SU-DHL-6 (cell line): ENCODE measurements around the gene METTL4.

ENCODE experiments used
- H2AFZ ChIP-seq: fragments of 200-600 bp; sonication (generic); 2 replicates; pipeline ENCODE4 v1.6.1; 2014; ENCODE audit warnings: low read depth, mild to moderate bottlenecking, moderate library complexity, mixed read lengths, antibody characterized with exemption, low read length; ENCODE audit not compliant: severe bottlenecking
- H3F3A ChIP-seq: fragments of 200-600 bp; shearing (Covaris generic); 2 replicates; pipeline ENCODE4 v1.6.0; 2016; ENCODE audit warnings: antibody characterized with exemption, mild to moderate bottlenecking; ENCODE audit not compliant: insufficient read depth
- H3K27ac ChIP-seq: fragments of 200-600 bp; sonication (generic); 2 replicates; pipeline ENCODE4 v1.5.1; 2016; ENCODE audit warnings: low read depth, mild to moderate bottlenecking, low read length, moderate library complexity, mixed read lengths
- H3K27me3 ChIP-seq: fragments of 200-600 bp; sonication (generic), shearing (Covaris generic); 2 replicates; pipeline ENCODE4 v1.6.0; 2014; ENCODE audit warnings: mild to moderate bottlenecking, low read length
- H3K36me3 ChIP-seq: fragments of 200-600 bp; sonication (generic); 2 replicates; pipeline ENCODE4 v1.6.1; 2014; ENCODE audit warnings: mild to moderate bottlenecking, low read length, mixed read lengths
- H3K4me2 ChIP-seq: fragments of 300-600, 200-600 bp; shearing (Covaris generic), sonication (generic); 2 replicates; pipeline ENCODE4 v1.6.0; 2014; ENCODE audit warnings: low read length, low read depth, mild to moderate bottlenecking; ENCODE audit not compliant: poor library complexity, severe bottlenecking
- H3K4me3 ChIP-seq: fragments of 200-600 bp; sonication (generic); 2 replicates; pipeline ENCODE4 v1.5.1; 2014; ENCODE audit warnings: antibody characterized with exemption, low read length, mild to moderate bottlenecking, mixed read lengths; ENCODE audit not compliant: insufficient read depth, poor library complexity, severe bottlenecking
- H3K79me2 ChIP-seq: fragments of 200-600 bp; sonication (generic); 2 replicates; pipeline ENCODE4 v1.6.1; 2014; ENCODE audit warnings: mild to moderate bottlenecking, low read length, moderate library complexity; ENCODE audit not compliant: insufficient read depth
- H3K9ac ChIP-seq: fragments of 200-600 bp; sonication (generic); 2 replicates; pipeline ENCODE4 v1.7.0; 2014; ENCODE audit warnings: mild to moderate bottlenecking, low read length
- H3K9me2 ChIP-seq: fragments of 200-600 bp; sonication (generic); replicated peaks from 2 replicates; pipeline ENCODE4 v1.6.1; 2014; ENCODE audit warnings: low read length; ENCODE audit not compliant: insufficient read depth
- H3K9me3 ChIP-seq: fragments of 200-600 bp; sonication (generic); 2 replicates; pipeline ENCODE4 v1.6.1; 2014; ENCODE audit warnings: low read length, mixed read lengths; ENCODE audit not compliant: insufficient read depth
- H4K20me1 ChIP-seq: fragments of 200-600 bp; sonication (generic); 2 replicates; pipeline ENCODE4 v1.6.1; 2014; ENCODE audit warnings: low read depth, mild to moderate bottlenecking, antibody characterized with exemption, low read length, moderate library complexity, mixed read lengths
- CTCF ChIP-seq: fragments of 200-600 bp; sonication (generic); IDR thresholded peaks from one replicate; pipeline ENCODE4 v1.5.1; 2017; ENCODE audit warnings: antibody characterized with exemption, mild to moderate bottlenecking, low read length, moderate library complexity; ENCODE audit not compliant: insufficient read depth, poor library complexity, severe bottlenecking
- EZH2phosphoT487 ChIP-seq: fragments of 200-600 bp; sonication (generic), shearing (Covaris generic); conservative IDR thresholded peaks from 2 replicates; pipeline ENCODE4 v1.6.1; 2018; ENCODE audit warnings: mild to moderate bottlenecking, antibody characterized with exemption, low read length, moderate library complexity, mixed read lengths

The METTL4 gene

GRCh38 chr18:2534906-2535305 lies 36.4 kb downstream of the METTL4 start:
- Histone ChIP-seq H3K4me3 (no peak overlapping the region), H3K4me2 (no peak overlapping the region), H3K9ac (no peak overlapping the region), H3K9me2 (no peaks in the 10 kb centered on the region), H3K9me3 (no peaks in the 10 kb centered on the region), H3F3A (no peaks in the 10 kb centered on the region), H3K27me3 (no peaks in the 10 kb centered on the region), H4K20me1 (no peaks in the 10 kb centered on the region), H3K36me3 (peaks cover 9% of the 10 kb centered on the region; the same call in 1 of the 2 replicates), H3K79me2 (no peaks in the 10 kb centered on the region), H3K27ac (peak overlapping the region; percentile 22; the same call in 1 of the 2 replicates), H2AFZ (no peak overlapping the region)
- TF ChIP-seq EZH2phosphoT487, result no peak

GRCh38 chr18:2532797-2533196 lies 38.5 kb downstream of the METTL4 start:
- Histone ChIP-seq H3K4me3 (no peak overlapping the region), H3K9me2 (no peaks in the 10 kb centered on the region), H3K79me2 (no peaks in the 10 kb centered on the region), H3K9ac (no peak overlapping the region), H3K4me2 (no peak overlapping the region), H3K27ac (no peak overlapping the region), H3K27me3 (no peaks in the 10 kb centered on the region), H3K9me3 (no peaks in the 10 kb centered on the region), H4K20me1 (no peaks in the 10 kb centered on the region), H3F3A (no peaks in the 10 kb centered on the region), H3K36me3 (peaks cover 5% of the 10 kb centered on the region; the same call in 1 of the 2 replicates), H2AFZ (no peak overlapping the region)
- TF ChIP-seq EZH2phosphoT487, result no peak
- no peak for TF ChIP-seq CTCF

GRCh38 chr18:2531751-2532150 lies 39.6 kb downstream of the METTL4 start:
- no peak overlapping the region for H3K4me3 ChIP-seq
- no peaks in the 10 kb centered on the region for H4K20me1 ChIP-seq
- no peaks in the 10 kb centered on the region for H3F3A ChIP-seq
- H3K9me2 ChIP-seq, result no peaks in the 10 kb centered on the region
- H3K9me3 ChIP-seq, result no peaks in the 10 kb centered on the region
- H3K36me3 ChIP-seq, result no peaks in the 10 kb centered on the region
- H3K79me2 ChIP-seq, result no peaks in the 10 kb centered on the region
- no peaks in the 10 kb centered on the region for H3K27me3 ChIP-seq
- no peak overlapping the region for H3K4me2 ChIP-seq
- H3K27ac ChIP-seq, result no peak overlapping the region
- no peak for TF ChIP-seq CTCF
- no peak for TF ChIP-seq EZH2phosphoT487
- H3K9ac ChIP-seq, result no peak overlapping the region
- H2AFZ ChIP-seq, result no peak overlapping the region

GRCh38 chr18:2529154-2529553 lies 42.2 kb downstream of the METTL4 start:
- Histone ChIP-seq H3K36me3 (no peaks in the 10 kb centered on the region), H3K9me3 (no peaks in the 10 kb centered on the region), H3K27me3 (no peaks in the 10 kb centered on the region), H2AFZ (no peak overlapping the region), H3K79me2 (no peaks in the 10 kb centered on the region), H3K9ac (no peak overlapping the region), H4K20me1 (no peaks in the 10 kb centered on the region), H3F3A (no peaks in the 10 kb centered on the region), H3K9me2 (no peaks in the 10 kb centered on the region), H3K4me2 (no peak overlapping the region), H3K4me3 (no peak overlapping the region), H3K27ac (no peak overlapping the region)
- no peak for TF ChIP-seq EZH2phosphoT487
- no peak for TF ChIP-seq CTCF
